H7 (cell line): ENCODE measurements around the gene ZNF488. TPM values are rescaled to one million over a fixed set of nuclear protein-coding genes. Genes with fewer than 3 reads are reported as not detected.
A peak's percentile ranks its signal among the peaks of the same experiment; 100 is the strongest.

Experiments
- DNase-seq: peaks from one replicate; pipeline ENCODE4 v3.0.0; 2012
- H3K27me3 ChIP-seq: 2 replicates; pipeline ENCODE4 v1.6.0; 2011; ENCODE audit warnings: mild to moderate bottlenecking, low read length; ENCODE audit not compliant: control insufficient read depth, insufficient read depth
- H3K36me3 ChIP-seq: replicated peaks from 2 replicates; pipeline ENCODE4 v1.5.1; 2011; ENCODE audit warnings: low read length; ENCODE audit not compliant: control insufficient read depth, insufficient read depth
- H3K4me3 ChIP-seq: 2 replicates; pipeline ENCODE4 v1.5.1; 2011; ENCODE audit warnings: low read depth, mild to moderate bottlenecking, control low read depth, low read length, moderate library complexity; ENCODE audit not compliant: insufficient read depth
- total RNA-seq: library from RNA; depleted of rRNA; stranded (reverse); fragments of >200 nt; shearing (Covaris generic); gene quantifications from 2 replicates; pipeline ENCODE4 v1.2.3, GENCODE V29; 2014; rRNA removed

Gene ZNF488
- total RNA-seq, 1 experiment from 2014 or later: 3.0 TPM

DNA sequence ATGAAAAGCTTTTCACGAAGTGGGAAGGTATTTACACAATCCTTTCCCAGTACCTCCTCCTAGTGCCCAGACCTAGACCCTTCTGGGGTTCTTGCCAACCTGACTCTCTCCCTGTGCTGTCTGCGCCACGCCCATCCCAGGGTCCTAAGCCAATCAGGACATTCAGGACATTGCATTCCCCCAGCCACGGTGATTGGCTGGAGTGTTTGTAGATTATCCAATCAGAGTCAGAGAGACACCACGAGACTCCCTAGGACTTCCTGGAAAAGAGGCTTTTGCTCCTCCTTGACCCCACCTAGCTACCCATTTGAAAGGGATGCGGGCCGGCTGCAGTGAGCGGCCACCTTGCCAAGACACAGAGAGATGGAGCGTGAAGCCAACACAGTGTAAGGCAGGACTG lies 65.4 kb downstream of the ZNF488 start:
- H3K36me3 ChIP-seq: no peaks in the 10 kb centered on the region
- H3K27me3 ChIP-seq: no peaks in the 10 kb centered on the region
- DNase-seq: peak; percentile 84
- H3K4me3 ChIP-seq: no peak overlapping the region

DNA sequence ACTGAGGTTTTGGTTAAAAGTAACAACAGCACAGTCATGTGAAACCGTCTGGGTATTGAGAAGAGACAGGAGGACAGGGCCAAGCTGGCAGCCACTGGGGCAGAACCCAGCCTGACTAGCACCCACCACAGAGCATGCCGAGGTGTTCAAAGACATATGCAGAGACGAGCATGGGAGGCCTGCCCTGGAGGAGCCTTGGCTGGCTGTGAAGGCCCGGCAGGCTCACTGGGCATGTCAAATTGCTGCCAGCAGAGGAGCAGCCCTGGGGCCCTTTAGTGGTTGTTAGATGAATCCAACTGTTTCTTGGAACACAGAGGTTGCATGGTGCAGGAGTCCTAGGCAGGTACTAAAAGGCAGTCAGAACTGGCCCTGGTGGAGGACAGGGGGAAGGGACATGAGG lies 66.8 kb downstream of the ZNF488 start:
- DNase-seq: no peak
- no peaks in the 10 kb centered on the region for H3K36me3 ChIP-seq

DNA sequence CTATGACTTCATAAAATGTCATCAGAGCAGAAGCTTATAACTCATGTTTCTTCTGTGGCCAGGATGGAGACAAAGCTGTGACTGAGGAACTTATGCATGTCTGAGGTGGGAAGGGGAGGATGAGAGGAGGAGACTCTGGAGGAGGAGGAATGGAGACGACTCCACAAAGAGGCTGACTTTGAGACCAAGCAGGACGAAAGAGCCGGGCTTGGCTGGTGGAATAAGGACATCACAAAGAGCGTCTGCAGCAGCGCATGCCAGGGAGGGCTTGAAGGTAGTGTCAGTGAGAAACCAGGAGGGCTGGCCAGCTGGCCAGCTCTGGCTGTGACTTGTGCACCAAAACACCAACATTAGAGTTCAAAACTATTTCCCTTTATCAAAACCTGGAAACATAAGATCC lies 68.0 kb downstream of the ZNF488 start:
- Histone ChIP-seq H3K36me3 (no peaks in the 10 kb centered on the region), H3K4me3 (no peak overlapping the region), H3K27me3 (no peaks in the 10 kb centered on the region)
- no peak for DNase-seq

More for the DNA sequence above, 66.8 kb downstream of the ZNF488 start:
- Histone ChIP-seq H3K27me3 (no peaks in the 10 kb centered on the region), H3K4me3 (no peak overlapping the region)

Other genes starting within 250 kb of the ZNF488 start
- gene GDF10, start 84.1 kb downstream of the ZNF488 start, total RNA-seq: not detected in 2 replicates
- gene GDF2, start 61.8 kb downstream of the ZNF488 start, total RNA-seq: not detected in 2 replicates
- not detected in 2 replicates for gene RBP3, start 35.9 kb downstream of the ZNF488 start, total RNA-seq
- 0.15 TPM in 1 of 2 replicates, not detected in the other for gene ANXA8, start 99.8 kb upstream of the ZNF488 start, total RNA-seq
- gene FAM25G, start 107.4 kb upstream of the ZNF488 start, total RNA-seq: not detected in 2 replicates
- gene AGAP9, start 139.3 kb upstream of the ZNF488 start, total RNA-seq: 3.3 and 5.3 TPM in 2 replicates